Astrocyte (in vitro differentiated cells and primary cell): ENCODE data around the gene SKA2.

ENCODE experiments used
- EZH2 ChIP-seq: IDR thresholded peaks from 2 replicates; pipeline ENCODE4 v1.6.1; 2012; ENCODE audit warnings: mild to moderate bottlenecking, low read length, inconsistent platforms; ENCODE audit not compliant: insufficient read depth
- TF ChIP-seq, protein P1 (sequence below): IDR thresholded peaks from 2 replicates; pipeline ENCODE4 v1.5.1; 2011; ENCODE audit warnings: low read depth, mild to moderate bottlenecking, inconsistent platforms, low read length, moderate library complexity; ENCODE audit not compliant: insufficient read depth

DNA sequence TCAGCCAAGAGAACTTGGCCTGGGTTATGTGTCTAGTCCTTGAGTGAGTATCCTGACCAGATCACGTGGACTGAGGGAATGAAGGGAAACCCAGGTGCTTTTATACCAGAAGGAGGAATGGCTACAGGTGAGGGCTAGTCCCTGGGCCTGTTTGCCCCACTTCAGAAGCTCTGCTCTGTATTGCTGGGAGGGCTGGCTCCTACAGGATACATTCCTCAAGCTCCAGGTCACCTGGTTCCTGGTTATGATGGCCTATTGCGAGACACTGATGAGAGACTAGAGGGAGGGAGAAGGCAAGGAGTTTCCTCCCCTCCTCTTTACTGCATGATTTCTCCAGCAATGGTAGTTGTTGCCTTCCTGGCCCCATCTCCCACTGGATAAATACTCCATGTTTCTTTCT, 35.8 kb upstream of the SKA2 start:
- TF ChIP-seq, protein P1, sequence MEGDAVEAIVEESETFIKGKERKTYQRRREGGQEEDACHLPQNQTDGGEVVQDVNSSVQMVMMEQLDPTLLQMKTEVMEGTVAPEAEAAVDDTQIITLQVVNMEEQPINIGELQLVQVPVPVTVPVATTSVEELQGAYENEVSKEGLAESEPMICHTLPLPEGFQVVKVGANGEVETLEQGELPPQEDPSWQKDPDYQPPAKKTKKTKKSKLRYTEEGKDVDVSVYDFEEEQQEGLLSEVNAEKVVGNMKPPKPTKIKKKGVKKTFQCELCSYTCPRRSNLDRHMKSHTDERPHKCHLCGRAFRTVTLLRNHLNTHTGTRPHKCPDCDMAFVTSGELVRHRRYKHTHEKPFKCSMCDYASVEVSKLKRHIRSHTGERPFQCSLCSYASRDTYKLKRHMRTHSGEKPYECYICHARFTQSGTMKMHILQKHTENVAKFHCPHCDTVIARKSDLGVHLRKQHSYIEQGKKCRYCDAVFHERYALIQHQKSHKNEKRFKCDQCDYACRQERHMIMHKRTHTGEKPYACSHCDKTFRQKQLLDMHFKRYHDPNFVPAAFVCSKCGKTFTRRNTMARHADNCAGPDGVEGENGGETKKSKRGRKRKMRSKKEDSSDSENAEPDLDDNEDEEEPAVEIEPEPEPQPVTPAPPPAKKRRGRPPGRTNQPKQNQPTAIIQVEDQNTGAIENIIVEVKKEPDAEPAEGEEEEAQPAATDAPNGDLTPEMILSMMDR = no peak
- TF ChIP-seq EZH2 = no peak
